ENCODE data around the gene ANKLE1.

The ANKLE1 gene

DNA sequence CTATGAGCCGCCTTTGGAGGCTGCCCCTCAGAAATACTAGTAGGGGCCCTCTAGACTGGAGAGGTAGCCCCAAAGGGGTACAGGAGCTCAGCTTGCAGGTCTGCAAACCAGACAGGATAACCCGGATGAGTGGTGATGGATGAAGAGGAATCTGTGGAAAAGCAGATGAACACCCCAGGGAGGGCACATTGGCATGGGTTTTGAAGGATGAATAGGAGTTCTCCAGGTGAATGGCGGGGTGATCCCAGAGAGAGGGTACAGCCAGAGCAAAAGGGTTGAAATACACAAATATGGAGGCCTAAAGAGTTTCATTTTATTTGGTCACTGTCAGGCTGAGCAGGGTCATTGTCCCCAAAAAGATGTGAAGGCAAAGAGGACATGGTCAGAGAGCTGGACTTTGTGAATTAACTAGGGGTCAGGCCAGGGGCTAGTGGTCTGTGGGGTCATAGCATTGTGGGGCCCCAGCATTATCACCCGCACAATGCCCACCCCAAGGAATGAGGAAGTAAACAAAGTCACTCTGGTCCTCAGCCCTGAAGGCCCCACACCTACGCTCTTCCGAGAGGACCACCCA lies 40.8 kb upstream of the ANKLE1 start:
- ATAC-seq (ENCODE audit: low read depth) (no peak), DNase-seq (ENCODE audit: low spot score) (no peak)
- H3K27ac ChIP-seq (ENCODE audit: poor library complexity, severe bottlenecking): peak overlapping the region; percentile 84
- H3K9me3 ChIP-seq (ENCODE audit: severe bottlenecking): no peaks in the 10 kb centered on the region
- H3K27me3 ChIP-seq (ENCODE audit: insufficient read depth, poor library complexity, severe bottlenecking): no peaks in the 10 kb centered on the region
- peaks cover 39% of the 10 kb centered on the region for H3K36me3 ChIP-seq (ENCODE audit: low read depth)
- TF ChIP-seq, protein P1, sequence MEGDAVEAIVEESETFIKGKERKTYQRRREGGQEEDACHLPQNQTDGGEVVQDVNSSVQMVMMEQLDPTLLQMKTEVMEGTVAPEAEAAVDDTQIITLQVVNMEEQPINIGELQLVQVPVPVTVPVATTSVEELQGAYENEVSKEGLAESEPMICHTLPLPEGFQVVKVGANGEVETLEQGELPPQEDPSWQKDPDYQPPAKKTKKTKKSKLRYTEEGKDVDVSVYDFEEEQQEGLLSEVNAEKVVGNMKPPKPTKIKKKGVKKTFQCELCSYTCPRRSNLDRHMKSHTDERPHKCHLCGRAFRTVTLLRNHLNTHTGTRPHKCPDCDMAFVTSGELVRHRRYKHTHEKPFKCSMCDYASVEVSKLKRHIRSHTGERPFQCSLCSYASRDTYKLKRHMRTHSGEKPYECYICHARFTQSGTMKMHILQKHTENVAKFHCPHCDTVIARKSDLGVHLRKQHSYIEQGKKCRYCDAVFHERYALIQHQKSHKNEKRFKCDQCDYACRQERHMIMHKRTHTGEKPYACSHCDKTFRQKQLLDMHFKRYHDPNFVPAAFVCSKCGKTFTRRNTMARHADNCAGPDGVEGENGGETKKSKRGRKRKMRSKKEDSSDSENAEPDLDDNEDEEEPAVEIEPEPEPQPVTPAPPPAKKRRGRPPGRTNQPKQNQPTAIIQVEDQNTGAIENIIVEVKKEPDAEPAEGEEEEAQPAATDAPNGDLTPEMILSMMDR (IDR thresholded peaks at IDR 0.05; ENCODE audit: poor library complexity, severe bottlenecking): no peak
- no peak overlapping the region for H3K4me3 ChIP-seq (ENCODE audit: severe bottlenecking)
- peaks cover 7% of the 10 kb centered on the region for H3K4me1 ChIP-seq (ENCODE audit: insufficient read depth, poor library complexity, severe bottlenecking)

DNA sequence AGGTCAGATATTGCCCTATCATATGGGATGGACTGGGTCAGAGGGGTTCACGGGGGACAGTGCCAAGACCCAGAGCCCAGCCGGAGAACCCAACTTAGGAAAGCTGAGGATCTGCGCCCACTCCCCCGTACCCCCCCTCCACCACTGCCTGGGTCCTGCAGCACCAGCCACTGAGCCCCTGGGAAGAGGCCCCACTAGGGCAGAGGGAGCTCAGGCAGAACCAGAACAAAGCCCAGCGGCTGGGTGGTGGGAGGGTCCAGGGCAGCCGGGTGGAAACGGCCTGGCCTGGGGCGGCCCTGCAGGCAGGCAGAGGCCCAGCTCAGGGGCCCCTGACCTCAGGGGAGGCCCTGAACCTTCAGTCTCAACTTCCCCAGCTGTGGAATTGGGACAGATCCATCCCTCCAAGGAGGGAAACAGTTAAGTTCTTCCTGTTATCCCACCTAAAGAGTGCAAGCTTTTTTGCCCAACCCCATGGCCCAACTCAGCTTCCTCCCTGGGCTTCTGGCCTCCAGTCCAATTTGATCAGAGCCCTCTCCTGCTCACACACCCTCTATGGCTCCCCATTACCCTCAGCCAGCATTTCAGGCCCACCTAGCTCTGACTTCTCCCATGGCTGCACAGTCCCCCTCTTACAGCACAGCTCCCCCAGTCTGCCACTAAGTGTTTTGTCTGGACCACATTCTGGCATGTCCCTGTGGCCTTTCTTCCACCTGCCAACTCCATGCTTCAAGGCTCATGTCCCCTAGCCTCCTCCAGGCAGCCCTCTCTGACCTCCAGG lies 39.1 kb upstream of the ANKLE1 start:
- no peak for DNase-seq (ENCODE audit: low spot score)
- no peaks in the 10 kb centered on the region for H3K27me3 ChIP-seq (ENCODE audit: insufficient read depth, poor library complexity, severe bottlenecking)
- peaks cover 19% of the 10 kb centered on the region for H3K4me1 ChIP-seq (ENCODE audit: insufficient read depth, poor library complexity, severe bottlenecking)
- H3K9me3 ChIP-seq (ENCODE audit: severe bottlenecking): no peaks in the 10 kb centered on the region
- ATAC-seq (ENCODE audit: low read depth): no peak
- TF ChIP-seq, protein P1 (IDR thresholded peaks at IDR 0.05; ENCODE audit: poor library complexity, severe bottlenecking): no peak
- peak overlapping the region; percentile 84 for H3K27ac ChIP-seq (ENCODE audit: poor library complexity, severe bottlenecking)
- no peak overlapping the region for H3K4me3 ChIP-seq (ENCODE audit: severe bottlenecking)
- H3K36me3 ChIP-seq (ENCODE audit: low read depth): peaks cover 37% of the 10 kb centered on the region

DNA sequence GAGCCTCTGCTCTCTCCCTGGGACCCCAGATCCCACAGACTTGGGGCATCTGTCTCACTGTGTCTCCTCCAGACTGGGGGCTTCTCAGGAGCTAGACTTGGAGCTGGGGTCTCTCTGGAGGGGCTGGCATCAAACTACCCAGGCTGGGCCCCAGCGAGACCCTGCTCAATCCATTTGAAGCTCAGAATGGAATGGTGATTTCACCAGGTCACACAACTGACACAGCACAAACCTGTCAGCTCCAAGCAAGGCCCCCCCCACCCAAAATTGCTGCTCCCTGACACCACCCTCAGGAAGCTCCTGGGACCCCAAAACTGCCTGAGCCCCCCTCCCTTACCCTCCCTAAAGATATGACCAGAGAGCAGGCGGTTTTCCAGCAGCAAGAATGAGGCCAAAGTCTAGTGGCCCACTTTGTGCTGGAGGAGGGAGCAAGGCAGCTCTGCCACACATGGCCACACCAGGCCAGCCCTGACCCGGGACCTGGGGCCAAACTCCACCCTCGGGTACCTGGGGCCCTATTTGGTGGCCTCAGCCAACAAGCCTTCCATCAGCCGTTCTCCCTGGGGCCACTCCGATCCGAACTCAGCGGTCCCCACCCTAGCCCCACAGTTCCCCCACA lies 38.4 kb upstream of the ANKLE1 start:
- H3K4me3 ChIP-seq (ENCODE audit: severe bottlenecking): peak overlapping the region; percentile 77
- no peaks in the 10 kb centered on the region for H3K27me3 ChIP-seq (ENCODE audit: insufficient read depth, poor library complexity, severe bottlenecking)
- no peak; the same call in 2 of the 3 replicates for ATAC-seq (ENCODE audit: low read depth)
- H3K36me3 ChIP-seq (ENCODE audit: low read depth): peaks cover 30% of the 10 kb centered on the region
- no peaks in the 10 kb centered on the region for H3K9me3 ChIP-seq (ENCODE audit: severe bottlenecking)
- H3K27ac ChIP-seq (ENCODE audit: poor library complexity, severe bottlenecking): peak overlapping the region; percentile 84
- TF ChIP-seq, protein P1 (IDR thresholded peaks at IDR 0.05; ENCODE audit: poor library complexity, severe bottlenecking): no peak
- H3K4me1 ChIP-seq (ENCODE audit: insufficient read depth, poor library complexity, severe bottlenecking): peaks cover 26% of the 10 kb centered on the region
- DNase-seq (ENCODE audit: low spot score): no peak

DNA sequence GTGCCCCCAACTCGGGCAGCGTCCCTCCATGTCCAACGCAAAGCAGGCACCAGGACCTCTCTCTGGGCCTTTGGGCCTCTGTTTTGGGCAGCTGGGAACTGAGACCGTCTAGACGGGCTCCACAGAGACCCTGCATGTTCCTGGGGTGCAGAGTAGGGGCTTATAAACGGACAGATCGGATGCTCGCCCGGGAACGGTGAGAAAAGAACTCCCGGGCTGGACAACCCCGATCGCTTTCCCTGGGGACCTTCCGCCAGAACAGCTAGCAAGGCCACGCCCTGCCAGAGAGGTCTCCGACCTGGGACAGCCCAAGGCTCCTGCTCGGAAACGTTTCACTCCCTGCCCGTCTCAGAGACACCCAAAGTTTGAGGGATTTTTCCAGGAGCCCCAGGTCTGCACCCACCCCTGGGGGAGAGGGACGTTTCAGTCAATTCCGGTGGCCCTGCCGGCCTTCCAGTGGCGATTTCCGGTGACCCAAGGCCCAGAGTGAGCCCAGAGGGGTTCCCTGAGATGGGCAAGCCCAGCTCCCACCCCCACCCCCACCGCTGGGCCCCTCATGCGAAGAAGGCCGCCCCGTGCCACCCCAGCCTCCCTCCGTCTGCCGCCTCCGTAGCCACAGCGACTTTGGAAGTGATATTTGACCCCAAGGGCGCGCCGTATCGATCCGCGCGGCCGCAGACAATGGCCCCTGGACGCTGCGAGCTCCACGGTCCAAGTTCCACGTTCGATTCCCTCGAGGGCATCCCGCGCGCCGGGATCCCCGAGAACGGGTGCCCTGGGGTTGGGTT lies 37.7 kb upstream of the ANKLE1 start:
- DNase-seq (ENCODE audit: low spot score): no peak
- no peaks in the 10 kb centered on the region for H3K9me3 ChIP-seq (ENCODE audit: severe bottlenecking)
- peak overlapping the region; percentile 84 for H3K27ac ChIP-seq (ENCODE audit: poor library complexity, severe bottlenecking)
- TF ChIP-seq, protein P1 (IDR thresholded peaks at IDR 0.05; ENCODE audit: poor library complexity, severe bottlenecking): no peak
- H3K4me1 ChIP-seq (ENCODE audit: insufficient read depth, poor library complexity, severe bottlenecking): peaks cover 33% of the 10 kb centered on the region
- peak overlapping the region; percentile 77 for H3K4me3 ChIP-seq (ENCODE audit: severe bottlenecking)
- H3K27me3 ChIP-seq (ENCODE audit: insufficient read depth, poor library complexity, severe bottlenecking): no peaks in the 10 kb centered on the region
- H3K36me3 ChIP-seq (ENCODE audit: low read depth): peaks cover 23% of the 10 kb centered on the region
- ATAC-seq (ENCODE audit: low read depth): peak; percentile 47
